ENCODE results near the gene MAP6.

Gene MAP6

DNA sequence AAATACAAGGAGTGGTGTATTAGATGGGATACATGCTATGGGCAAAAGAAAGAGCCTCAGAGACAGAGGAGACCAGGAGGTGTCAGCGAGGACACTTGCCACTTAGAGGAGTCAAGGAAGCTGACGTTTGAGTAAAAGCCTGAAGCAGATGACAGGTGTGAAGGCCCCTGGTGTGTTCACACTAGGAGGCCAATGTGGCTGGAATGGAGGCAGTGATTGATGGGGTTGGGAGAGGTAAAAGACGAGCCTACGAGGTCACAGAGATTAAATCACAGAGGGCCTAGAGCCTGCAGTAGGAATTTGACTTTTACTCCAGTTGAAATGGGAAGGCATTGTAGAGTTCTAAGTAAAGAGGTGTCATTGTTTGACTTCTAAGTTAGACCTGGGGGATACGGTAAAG lies 131.1 kb downstream of the MAP6 start:
- TF ChIP-seq CTCF (IDR thresholded peaks at IDR 0.05; ENCODE audit: low read depth, low read length) = no peak
- no peak for TF ChIP-seq MAX (IDR thresholded peaks at IDR 0.05; ENCODE audit: low read depth, low read length)
- no peak for TF ChIP-seq POLR2A (IDR thresholded peaks at IDR 0.05; ENCODE audit: extremely low read depth, insufficient read length)
- TF ChIP-seq MYC (IDR thresholded peaks at IDR 0.05; ENCODE audit: low read depth, low read length) = no peak
- no peak for DNase-seq (ENCODE audit: low read depth)
- H3K4me3 ChIP-seq (ENCODE audit: low read depth, low read length) = no peak overlapping the region

All from NB4 (cell line).